Stimulated activated CD8-positive, alpha-beta memory T cell treated with anti-CD3 and anti-CD28 coated beads, Interleukin-15, amount 100 ng/mL, for 24 hours (primary cell): ENCODE results near the gene MTARC2.

Experiments
- DNase-seq: peaks from one replicate; pipeline ENCODE4 v3.0.0-alpha.2; 2020; ENCODE audit warnings: low read depth

The MTARC2 gene

GRCh38 chr1:220803401-220804201 lies 55.5 kb downstream of the MTARC2 start:
- DNase-seq: no peak

- DNase-seq: no peak
These were observed 56.1 kb downstream of the MTARC2 start for GRCh38 chr1:220804202-220804586.

- no peak for DNase-seq
These were observed 58.3 kb downstream of the MTARC2 start for GRCh38 chr1:220806408-220806807.

GRCh38 chr1:220807726-220808125 lies 59.6 kb downstream of the MTARC2 start:
- no peak for DNase-seq

GRCh38 chr1:220808345-220809186 lies 60.4 kb downstream of the MTARC2 start:
- no peak for DNase-seq

GRCh38 chr1:220809187-220809550 lies 61.0 kb downstream of the MTARC2 start:
- DNase-seq: no peak

- no peak for DNase-seq
These were observed 61.6 kb downstream of the MTARC2 start for GRCh38 chr1:220809704-220810103.

GRCh38 chr1:220810179-220810653 lies 62.1 kb downstream of the MTARC2 start:
- peak; percentile 40 for DNase-seq

GRCh38 chr1:220810963-220811362 lies 62.8 kb downstream of the MTARC2 start:
- no peak for DNase-seq

- no peak for DNase-seq
These were observed 63.6 kb downstream of the MTARC2 start for GRCh38 chr1:220811695-220812094.

- no peak for DNase-seq
These were observed 64.2 kb downstream of the MTARC2 start for GRCh38 chr1:220812308-220812707.

GRCh38 chr1:220813013-220813412 lies 64.9 kb downstream of the MTARC2 start:
- DNase-seq: no peak

- no peak for DNase-seq
These were observed 67.3 kb downstream of the MTARC2 start for GRCh38 chr1:220815409-220815808.

GRCh38 chr1:220817907-220818306 lies 69.8 kb downstream of the MTARC2 start:
- no peak for DNase-seq

- DNase-seq: no peak
These were observed 70.5 kb downstream of the MTARC2 start for GRCh38 chr1:220818421-220819173.

GRCh38 chr1:220819467-220820026 lies 71.4 kb downstream of the MTARC2 start:
- no peak for DNase-seq

- no peak for DNase-seq
These were observed 76.2 kb downstream of the MTARC2 start for GRCh38 chr1:220824031-220824989.

- no peak for DNase-seq
These were observed 77.9 kb downstream of the MTARC2 start for GRCh38 chr1:220825819-220826551.

GRCh38 chr1:220826729-220827128 lies 78.6 kb downstream of the MTARC2 start:
- DNase-seq: no peak
